Smooth muscle cell (in vitro differentiated cells): Measurements from ENCODE around the gene LPA. TPM values are rescaled to one million over a fixed set of nuclear protein-coding genes. Genes with fewer than 3 reads are reported as not detected.

Source experiments
- DNase-seq: peaks from one replicate; lab custom pipeline; 2025; ENCODE audit not compliant: unreplicated experiment; lab: John Stamatoyannopoulos, UW
- H2AFZ ChIP-seq: fragments of 200-600 bp; sonication (generic); 2 replicates; pipeline ENCODE4 v1.6.0; 2016; ENCODE audit warnings: antibody characterized with exemption, low read depth, mild to moderate bottlenecking
- H3F3A ChIP-seq: fragments of 200-600 bp; sonication (generic); 2 replicates; pipeline ENCODE4 v1.6.0; 2017; ENCODE audit warnings: antibody characterized with exemption, low read depth
- H3K27ac ChIP-seq: fragments of 200-600 bp; sonication (generic); 2 replicates; pipeline ENCODE4 v1.5.1; 2016; ENCODE audit warnings: low read depth, mild to moderate bottlenecking
- H3K27me3 ChIP-seq: fragments of 200-600 bp; sonication (generic); 2 replicates; pipeline ENCODE4 v1.6.1; 2016; ENCODE audit warnings: low read depth, mild to moderate bottlenecking
- H3K36me3 ChIP-seq: fragments of 200-600 bp; sonication (generic); 2 replicates; pipeline ENCODE4 v1.5.1; 2016; ENCODE audit warnings: low read depth
- H3K4me1 ChIP-seq: fragments of 200-600 bp; sonication (generic); 2 replicates; pipeline ENCODE4 v1.5.1; 2016; ENCODE audit warnings: low read depth
- H3K4me2 ChIP-seq: fragments of 200-600 bp; sonication (generic); 2 replicates; pipeline ENCODE4 v1.6.0; 2016; ENCODE audit warnings: mild to moderate bottlenecking
- H3K4me3 ChIP-seq: fragments of 200-600 bp; sonication (generic); 2 replicates; pipeline ENCODE4 v1.5.1; 2016; ENCODE audit warnings: mild to moderate bottlenecking
- H3K79me2 ChIP-seq: fragments of 200-600 bp; sonication (generic); 2 replicates; pipeline ENCODE4 v1.6.0; 2016; ENCODE audit warnings: low read depth, mild to moderate bottlenecking
- H3K9ac ChIP-seq: fragments of 200-600 bp; sonication (generic); 2 replicates; pipeline ENCODE4 v1.6.0; 2016; ENCODE audit warnings: low read depth
- H3K9me3 ChIP-seq: fragments of 200-600 bp; sonication (generic); replicated peaks from 2 replicates; pipeline ENCODE4 v1.5.1; 2016; ENCODE audit warnings: low read depth
- H4K20me1 ChIP-seq: fragments of 200-600 bp; sonication (generic); 2 replicates; pipeline ENCODE4 v1.6.0; 2016; ENCODE audit warnings: low read depth
- WGBS: methylation state at CpG from one replicate; pipeline ENCODE4 v1.1.7; 2016; ENCODE audit warnings: low lambda C conversion rate; 5-methylcytosine and 5-hydroxymethylcytosine counted together
- polyA plus RNA-seq: library from polyadenylated mRNA; unstranded; fragments of >200 nt; fragmentation: Nextera tagmentation; extraction: Ambion mirVana; gene quantifications from 2 replicates; pipeline ENCODE4 v1.2.1, GENCODE V29; 2016
- total RNA-seq: library from RNA; depleted of rRNA; stranded (reverse); fragments of >200 nt; gene quantifications from 2 replicates; pipeline ENCODE4 v1.2.3, GENCODE V29; 2014
- TF ChIP-seq, protein P1 (sequence below): fragments of 200-600 bp; sonication (generic); IDR thresholded peaks from 2 replicates; pipeline ENCODE4 v1.5.1; 2017; ENCODE audit warnings: borderline replicate concordance, mild to moderate bottlenecking, antibody characterized with exemption; ENCODE audit not compliant: insufficient read depth, poor library complexity, severe bottlenecking

LPA gene
- total and polyA plus RNA-seq, 2 experiments from 2014 or later = not detected

DNA sequence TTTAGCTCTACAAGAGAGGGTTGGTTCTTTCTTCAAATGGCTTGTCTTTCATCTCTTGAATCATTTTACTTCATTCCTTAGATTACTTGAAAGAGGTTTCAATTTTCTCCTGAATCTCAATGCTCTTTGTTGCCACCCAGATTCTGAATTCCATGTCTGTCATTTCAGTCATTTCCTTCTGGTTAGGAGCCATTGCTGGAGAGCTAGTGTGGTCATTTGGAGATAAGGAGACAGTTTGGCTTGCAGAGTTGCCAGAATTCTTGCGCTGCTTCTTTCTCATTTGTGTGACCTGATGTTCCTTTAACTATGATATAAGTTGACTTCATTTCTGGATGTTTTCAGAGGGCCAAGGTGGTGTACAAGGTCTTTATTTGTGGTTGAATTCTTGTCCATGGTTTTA, 158.1 kb downstream of the LPA start:
- H3K4me2 ChIP-seq = no peak overlapping the region
- H3K36me3 ChIP-seq = no peaks in the 10 kb centered on the region
- H3F3A ChIP-seq = no peaks in the 10 kb centered on the region
- TF ChIP-seq, protein P1, sequence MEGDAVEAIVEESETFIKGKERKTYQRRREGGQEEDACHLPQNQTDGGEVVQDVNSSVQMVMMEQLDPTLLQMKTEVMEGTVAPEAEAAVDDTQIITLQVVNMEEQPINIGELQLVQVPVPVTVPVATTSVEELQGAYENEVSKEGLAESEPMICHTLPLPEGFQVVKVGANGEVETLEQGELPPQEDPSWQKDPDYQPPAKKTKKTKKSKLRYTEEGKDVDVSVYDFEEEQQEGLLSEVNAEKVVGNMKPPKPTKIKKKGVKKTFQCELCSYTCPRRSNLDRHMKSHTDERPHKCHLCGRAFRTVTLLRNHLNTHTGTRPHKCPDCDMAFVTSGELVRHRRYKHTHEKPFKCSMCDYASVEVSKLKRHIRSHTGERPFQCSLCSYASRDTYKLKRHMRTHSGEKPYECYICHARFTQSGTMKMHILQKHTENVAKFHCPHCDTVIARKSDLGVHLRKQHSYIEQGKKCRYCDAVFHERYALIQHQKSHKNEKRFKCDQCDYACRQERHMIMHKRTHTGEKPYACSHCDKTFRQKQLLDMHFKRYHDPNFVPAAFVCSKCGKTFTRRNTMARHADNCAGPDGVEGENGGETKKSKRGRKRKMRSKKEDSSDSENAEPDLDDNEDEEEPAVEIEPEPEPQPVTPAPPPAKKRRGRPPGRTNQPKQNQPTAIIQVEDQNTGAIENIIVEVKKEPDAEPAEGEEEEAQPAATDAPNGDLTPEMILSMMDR = no peak
- 70% methylated on average over 1 of the region's 1 CpG for WGBS
- H3K79me2 ChIP-seq = no peaks in the 10 kb centered on the region
- no peaks in the 10 kb centered on the region for H3K4me1 ChIP-seq
- H3K27ac ChIP-seq = no peak overlapping the region
- H2AFZ ChIP-seq = no peak overlapping the region
- H4K20me1 ChIP-seq = no peaks in the 10 kb centered on the region
- no peak overlapping the region for H3K9ac ChIP-seq
- no peaks in the 10 kb centered on the region for H3K9me3 ChIP-seq
- DNase-seq = no peak
- no peaks in the 10 kb centered on the region for H3K27me3 ChIP-seq
- no peak overlapping the region for H3K4me3 ChIP-seq

DNA sequence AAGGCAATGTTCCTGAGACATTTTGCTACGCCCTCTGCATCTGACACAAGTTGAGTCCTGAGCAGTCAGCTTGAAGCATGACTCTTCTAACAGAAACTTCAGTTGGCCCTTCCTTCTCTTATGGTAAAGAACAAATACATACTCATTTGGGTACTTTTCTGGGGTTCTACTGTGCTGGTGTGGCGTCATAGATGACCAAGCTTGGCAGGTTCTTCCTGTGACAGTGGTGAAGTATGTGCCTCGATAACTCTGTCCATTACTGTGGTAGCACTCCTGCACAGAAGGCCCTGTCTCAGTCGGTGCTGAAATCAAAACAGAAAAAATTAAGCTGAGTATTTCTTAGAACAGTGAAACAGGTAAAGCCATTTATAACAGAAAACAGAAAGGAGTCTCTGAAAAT, 163.4 kb downstream of the LPA start:
- H2AFZ ChIP-seq = no peak overlapping the region
- H3K4me1 ChIP-seq = no peaks in the 10 kb centered on the region
- TF ChIP-seq, protein P1 = no peak
- H4K20me1 ChIP-seq = no peaks in the 10 kb centered on the region
- H3K36me3 ChIP-seq = no peaks in the 10 kb centered on the region
- H3K79me2 ChIP-seq = no peaks in the 10 kb centered on the region
- H3K27ac ChIP-seq = no peak overlapping the region
- no peak overlapping the region for H3K4me2 ChIP-seq
- no peak overlapping the region for H3K9ac ChIP-seq
- no peaks in the 10 kb centered on the region for H3F3A ChIP-seq
- DNase-seq = no peak
- H3K27me3 ChIP-seq = no peaks in the 10 kb centered on the region
- H3K4me3 ChIP-seq = no peak overlapping the region
- H3K9me3 ChIP-seq = no peaks in the 10 kb centered on the region
- WGBS = 88% methylated on average over 4 of the region's 4 CpGs

DNA sequence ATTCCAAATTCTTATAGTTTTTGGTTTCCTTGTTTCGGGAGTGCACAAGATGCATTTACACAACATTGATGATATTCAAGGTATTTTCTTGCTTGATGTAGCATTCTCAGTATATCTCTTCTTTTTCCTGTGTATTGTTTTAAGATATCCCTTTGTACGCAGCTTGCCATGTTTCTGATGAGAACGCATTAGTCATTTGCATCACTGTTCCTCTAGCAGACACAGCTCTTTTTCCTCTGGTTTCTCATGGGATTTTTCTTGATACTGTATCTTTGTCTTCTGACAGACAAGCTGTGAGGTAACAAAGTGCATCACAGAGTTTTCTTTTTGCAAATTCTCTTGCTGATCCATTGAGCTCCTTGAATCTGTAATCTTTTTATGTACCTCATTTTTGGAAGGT, 169.5 kb downstream of the LPA start:
- H3K79me2 ChIP-seq = no peaks in the 10 kb centered on the region
- no peaks in the 10 kb centered on the region for H3K9me3 ChIP-seq
- no peak overlapping the region for H3K9ac ChIP-seq
- no peak overlapping the region for H3K4me3 ChIP-seq
- no peaks in the 10 kb centered on the region for H3K27me3 ChIP-seq
- 92% methylated on average over 3 of the region's 3 CpGs for WGBS
- H3K4me1 ChIP-seq = no peaks in the 10 kb centered on the region
- H4K20me1 ChIP-seq = no peaks in the 10 kb centered on the region
- TF ChIP-seq, protein P1 = no peak
- H3K4me2 ChIP-seq = no peak overlapping the region
- H3K36me3 ChIP-seq = no peaks in the 10 kb centered on the region
- DNase-seq = no peak
- H3K27ac ChIP-seq = no peak overlapping the region
- no peaks in the 10 kb centered on the region for H3F3A ChIP-seq
- H2AFZ ChIP-seq = no peak overlapping the region

DNA sequence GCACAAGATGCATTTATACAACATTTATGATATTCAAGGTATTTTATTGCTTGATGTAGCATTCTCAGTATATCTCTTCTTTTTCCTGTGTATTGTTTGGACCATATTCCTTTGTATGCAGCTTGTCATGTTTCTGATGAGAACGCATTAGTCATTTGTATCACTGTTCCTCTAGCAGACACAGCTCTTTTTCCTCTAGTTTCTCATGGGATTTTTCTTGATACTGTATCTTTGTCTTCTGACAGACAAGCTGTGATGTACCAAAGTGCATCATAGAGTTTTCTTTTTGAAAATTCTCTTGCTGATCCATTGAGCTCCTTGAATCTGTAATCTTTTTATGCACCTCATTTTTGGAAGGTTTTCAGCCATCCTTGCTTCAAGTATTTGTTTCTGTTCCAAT, 175.0 kb downstream of the LPA start:
- Histone ChIP-seq H3K36me3 (no peaks in the 10 kb centered on the region), H3K79me2 (no peaks in the 10 kb centered on the region), H3F3A (no peaks in the 10 kb centered on the region), H3K4me1 (no peaks in the 10 kb centered on the region), H3K27ac (no peak overlapping the region), H2AFZ (no peak overlapping the region), H4K20me1 (no peaks in the 10 kb centered on the region), H3K4me3 (no peak overlapping the region), H3K9ac (no peak overlapping the region), H3K4me2 (no peak overlapping the region), H3K9me3 (no peaks in the 10 kb centered on the region), H3K27me3 (no peaks in the 10 kb centered on the region)
- WGBS = 100% methylated on average over 1 of the region's 1 CpG
- TF ChIP-seq, protein P1 = no peak
- DNase-seq = no peak
